Measurements from ENCODE around the gene YJU2.

DNA sequence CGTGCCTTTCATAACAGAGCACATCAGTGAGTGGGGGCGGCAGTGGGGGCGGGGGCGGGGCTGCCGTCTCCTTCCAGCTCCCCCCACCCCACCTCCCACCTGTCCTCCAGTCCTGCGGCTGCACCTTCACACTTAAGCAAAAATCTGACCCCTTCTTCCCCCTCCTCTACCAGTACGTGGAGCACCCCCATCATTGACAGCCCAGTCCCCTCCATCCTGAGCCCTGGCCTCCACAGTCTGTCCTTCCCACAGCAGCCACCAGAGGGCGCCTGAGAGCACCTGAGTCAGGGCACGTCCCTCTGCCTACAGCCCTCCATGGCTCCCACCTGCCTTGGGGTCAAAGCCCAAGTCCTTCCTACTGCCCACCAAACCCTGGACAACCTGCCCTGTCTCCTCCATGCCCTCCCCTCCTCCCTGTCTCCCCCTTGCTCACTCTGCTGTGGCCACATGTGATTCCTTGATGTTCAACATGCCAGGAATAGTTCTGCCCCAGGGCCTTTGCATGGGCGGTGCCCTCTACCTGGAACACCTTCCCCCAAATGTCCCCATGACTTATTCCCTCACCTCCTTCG is 13.5 kb upstream of the YJU2 start:
- TF ChIP-seq, protein P1, sequence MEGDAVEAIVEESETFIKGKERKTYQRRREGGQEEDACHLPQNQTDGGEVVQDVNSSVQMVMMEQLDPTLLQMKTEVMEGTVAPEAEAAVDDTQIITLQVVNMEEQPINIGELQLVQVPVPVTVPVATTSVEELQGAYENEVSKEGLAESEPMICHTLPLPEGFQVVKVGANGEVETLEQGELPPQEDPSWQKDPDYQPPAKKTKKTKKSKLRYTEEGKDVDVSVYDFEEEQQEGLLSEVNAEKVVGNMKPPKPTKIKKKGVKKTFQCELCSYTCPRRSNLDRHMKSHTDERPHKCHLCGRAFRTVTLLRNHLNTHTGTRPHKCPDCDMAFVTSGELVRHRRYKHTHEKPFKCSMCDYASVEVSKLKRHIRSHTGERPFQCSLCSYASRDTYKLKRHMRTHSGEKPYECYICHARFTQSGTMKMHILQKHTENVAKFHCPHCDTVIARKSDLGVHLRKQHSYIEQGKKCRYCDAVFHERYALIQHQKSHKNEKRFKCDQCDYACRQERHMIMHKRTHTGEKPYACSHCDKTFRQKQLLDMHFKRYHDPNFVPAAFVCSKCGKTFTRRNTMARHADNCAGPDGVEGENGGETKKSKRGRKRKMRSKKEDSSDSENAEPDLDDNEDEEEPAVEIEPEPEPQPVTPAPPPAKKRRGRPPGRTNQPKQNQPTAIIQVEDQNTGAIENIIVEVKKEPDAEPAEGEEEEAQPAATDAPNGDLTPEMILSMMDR (IDR thresholded peaks at IDR 0.05): peak in 1 of 3 donors; percentile 63
- TF ChIP-seq POLR2A (IDR thresholded peaks at IDR 0.05): no peak

All from lower leg skin (tissue), 3 donors.